Activated naive CD4-positive, alpha-beta T cell treated with anti-CD3 and anti-CD28 coated beads, Interleukin-2, amount 50 U/mL, for 16 hours (primary cell): ENCODE results near the gene DPP7.
"Not testable (repeated sequence)": the region's sequence is repeated elsewhere in the genome, so short reads cannot be mapped to it uniquely, and the experiment has no call there.

ENCODE experiments used
- DNase-seq: peaks from one replicate; pipeline ENCODE4 v3.0.0-alpha.2; 2020

DPP7 gene

DNA sequence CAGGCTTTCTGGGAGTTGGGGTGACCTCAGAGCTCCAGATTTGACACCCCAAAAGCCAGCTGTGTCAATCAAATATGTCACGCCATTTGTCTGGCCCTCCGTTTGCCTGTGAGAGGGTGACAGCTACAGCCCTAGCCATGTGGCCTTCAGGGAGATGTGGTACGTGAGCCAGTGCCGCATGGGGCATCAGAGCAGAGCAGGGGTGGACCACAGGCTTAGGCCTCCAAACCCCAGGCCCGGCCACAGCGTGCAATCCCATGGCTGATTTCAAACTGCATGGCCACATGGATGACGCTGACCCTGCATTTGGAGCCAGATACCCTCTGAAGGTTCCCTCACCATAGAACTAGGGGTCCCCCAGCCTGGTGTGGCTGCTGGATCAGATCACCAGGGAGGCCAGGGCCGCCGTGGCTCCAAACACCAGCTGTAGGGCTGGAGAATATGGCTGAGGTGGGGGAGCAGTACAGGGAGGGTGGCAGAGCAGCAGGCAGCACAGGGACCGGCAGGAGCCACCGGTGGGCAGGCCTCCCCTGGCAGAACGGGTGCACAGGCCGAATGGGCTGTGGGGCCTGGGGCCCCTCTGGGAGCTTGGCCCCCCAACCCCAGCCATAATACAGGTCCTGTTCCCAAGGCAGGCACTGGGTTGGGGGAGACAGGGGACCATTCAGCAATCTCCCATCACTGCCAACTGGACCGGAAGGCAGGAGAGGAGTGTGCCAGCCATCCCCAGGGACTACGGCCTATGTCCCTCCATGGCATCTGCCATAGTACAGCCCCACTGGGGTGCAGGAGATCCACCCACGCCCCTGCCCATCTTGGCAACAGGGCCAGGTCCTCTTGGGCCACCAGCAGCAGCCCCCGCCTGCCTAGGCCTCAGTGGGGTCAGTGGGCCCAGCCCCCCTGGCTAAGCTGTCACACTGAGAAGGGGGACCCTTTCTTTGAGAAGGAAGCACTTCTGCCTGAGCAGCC is 45.7 kb downstream of the DPP7 start:
- DNase-seq = no peak

DNA sequence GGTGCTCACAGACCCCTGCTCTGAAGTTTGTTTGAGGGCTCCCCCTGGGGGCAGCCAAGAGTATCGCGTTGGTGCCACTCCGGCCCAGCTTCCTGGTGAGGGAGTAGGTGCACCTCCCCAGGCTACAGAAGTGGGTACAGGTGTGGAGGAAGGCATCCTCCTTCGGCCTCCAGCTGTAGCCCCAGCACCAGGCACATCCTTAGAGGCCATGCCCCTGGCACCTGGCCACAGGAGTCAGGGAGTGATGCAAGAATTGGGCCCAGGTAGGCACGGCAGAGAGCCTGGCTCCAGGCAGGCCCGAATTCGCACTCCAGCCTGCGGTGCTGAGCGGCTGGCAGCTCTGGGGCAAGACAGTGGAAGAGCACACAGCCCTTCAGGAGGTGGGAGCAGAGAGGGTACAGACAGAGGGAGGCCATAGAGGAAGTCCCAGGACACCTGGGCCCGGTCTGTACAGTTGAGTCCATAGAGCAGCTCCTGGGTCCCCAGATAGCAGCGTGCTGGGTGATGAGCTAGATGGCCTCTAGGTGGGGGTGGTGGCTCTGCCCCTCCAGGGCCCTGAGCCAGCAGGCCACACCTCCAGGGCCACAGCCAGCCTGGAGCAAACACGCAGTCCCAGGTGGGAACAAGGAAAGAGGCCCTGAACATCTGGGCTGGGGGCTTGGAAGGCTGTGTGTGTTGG is 46.5 kb downstream of the DPP7 start:
- peak; percentile 86 for DNase-seq

DNA sequence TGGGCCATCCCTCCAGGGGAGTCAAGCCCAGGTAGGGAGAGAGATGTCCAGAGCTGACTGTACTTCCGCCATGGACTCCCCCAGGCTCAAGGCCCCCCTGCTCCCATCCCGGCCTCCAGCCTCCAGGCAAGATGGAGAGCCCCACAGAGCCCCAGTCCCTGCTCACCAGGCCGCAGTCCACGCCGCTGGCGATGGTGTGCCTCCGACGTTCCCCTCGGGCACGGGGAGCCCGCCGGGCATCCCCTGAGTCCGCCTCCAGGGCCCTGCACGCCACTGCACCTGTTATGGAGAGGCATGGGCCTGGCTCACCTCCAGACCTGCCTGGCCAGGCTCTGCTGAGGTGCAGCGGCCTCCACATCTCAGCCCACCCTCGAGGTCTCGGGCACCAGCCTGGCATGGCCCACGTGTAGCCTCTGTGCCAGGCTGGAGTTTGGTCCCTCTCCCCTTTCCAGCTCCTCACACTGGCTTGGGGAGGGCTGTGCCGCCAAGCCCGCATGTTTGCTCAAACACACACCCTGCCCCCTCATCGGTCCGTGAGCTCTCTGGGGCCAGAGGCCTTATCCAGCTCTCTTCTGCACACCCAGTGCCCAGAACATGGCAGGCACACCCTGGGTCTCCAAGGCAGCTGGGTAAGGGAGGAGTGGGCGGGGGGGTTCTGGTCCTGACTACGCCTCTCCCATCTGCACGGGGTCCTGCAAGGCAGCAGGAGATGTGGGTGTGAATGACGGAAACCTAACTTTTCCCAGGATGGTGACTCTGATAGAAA is 48.3 kb downstream of the DPP7 start:
- no peak for DNase-seq

DNA sequence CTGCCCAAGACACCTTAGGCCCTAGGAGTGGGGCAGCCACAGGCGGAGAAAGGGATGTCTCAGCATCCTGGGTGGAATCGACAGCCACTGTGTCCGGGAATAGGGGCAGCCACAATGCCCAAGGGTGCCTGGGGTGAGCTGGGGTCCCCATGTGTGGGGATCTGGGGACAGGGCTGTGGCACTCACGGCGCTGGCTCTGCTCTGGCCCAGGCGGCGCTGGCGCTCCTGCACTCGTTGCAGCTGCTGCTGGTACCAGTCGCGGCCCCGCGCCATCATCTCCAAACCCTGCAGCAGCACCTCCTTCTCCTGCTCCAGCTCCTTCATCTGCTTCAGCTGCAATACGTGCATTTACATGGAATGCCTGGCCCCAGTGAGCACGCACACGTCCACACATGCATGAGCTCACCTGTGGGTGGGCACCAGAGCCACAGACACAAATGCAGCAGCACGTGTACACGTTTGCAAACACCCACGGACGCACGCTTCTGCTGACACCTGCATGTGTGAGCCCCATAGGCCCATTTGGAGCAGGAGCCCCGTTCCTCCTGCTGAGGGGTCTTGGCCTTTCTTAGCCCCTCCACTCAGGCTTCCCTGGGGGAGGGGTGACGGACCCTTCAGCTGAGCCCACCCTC is 49.1 kb downstream of the DPP7 start:
- DNase-seq = no peak

DNA sequence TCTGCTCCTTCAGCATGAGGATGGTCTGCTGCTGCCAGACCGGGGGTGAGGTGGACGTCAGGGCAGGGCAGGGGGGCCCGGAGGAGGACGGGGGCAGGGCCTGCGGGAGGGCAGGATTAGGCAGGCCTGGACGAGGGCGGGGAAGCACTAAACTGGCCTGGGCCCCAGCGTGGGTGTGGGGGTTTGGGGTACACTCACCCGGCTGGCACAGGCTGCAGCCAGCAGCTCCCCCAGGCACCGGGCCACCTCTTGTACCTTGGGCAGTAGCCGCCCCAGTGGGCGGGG is 49.7 kb downstream of the DPP7 start:
- no peak for DNase-seq

DNA sequence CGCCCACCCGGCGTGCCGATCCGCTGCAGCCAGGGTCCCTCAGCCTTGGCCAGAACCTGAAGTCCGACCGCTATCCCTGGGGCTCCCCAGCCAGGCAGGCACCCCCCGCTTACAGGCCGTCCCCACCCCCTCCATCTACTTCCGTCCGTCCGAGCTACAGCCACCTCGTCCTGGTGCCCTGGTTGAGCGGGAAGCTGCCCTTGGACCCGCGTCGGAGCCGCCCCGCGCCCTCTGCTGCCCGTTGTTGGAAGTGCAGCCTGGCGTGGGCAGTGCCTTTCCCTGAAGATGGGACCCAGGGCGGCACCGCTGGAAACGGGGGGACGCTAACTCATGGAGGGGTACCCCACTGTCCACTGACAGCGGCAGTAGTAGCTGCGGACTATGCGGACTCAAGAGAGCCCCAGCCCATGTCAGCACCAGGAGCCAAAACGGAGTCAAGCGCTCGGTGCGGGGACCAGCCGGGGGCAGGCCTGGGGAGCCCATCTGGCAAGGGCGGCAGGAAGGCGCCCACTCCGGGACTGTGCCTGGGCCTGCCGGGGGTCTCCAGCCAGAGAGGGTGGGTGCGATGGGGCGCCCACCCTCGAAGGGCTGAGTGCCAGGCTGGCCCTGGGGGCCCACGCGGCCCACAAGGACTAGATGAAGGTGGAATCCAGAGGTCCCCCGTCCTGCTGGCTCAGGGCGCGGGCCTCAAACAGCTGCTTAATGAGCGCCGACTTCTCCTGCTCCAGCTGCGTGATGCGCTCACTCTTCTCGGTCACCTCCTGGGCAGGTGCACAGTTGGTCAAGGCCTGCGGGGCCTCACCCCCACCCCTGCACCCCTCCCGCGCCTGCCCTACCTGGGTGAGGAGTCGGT is 50.3 kb downstream of the DPP7 start:
- DNase-seq = peak; percentile 68

DNA sequence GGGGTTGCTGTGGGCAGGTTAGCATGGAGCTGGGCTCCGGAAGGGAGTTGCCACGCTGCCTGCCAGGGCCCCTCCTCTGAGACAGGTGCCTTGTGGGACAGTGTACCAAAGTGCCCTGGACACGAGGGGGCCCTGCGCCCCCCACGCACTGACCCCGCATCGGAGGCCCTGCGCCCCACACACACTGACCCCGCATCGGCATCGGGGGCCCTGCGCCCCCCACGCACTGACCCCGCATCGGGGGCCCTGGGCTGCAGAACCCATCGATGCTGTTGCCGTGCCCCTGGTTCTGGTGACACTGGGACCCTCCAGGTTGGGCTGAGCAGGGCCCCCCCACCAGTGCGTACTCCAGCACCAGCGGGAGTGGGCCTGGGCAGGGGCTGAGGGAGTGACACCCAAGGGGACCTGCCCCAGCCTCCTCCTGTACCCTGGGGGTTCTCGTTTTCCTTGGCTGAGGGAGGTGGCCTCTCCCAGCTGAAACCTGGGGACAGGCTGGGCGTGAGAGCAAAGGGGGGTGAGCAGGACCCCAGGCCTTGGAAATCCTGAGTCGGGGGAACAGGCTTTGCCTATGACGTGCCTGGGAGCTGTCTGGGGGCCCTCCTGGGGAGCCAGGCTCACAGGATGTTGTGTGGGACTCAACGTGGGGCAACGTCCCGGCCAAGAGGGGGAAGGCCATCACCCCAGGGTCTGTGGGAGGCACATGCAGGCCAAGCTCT is 51.1 kb downstream of the DPP7 start:
- DNase-seq = no peak

DNA sequence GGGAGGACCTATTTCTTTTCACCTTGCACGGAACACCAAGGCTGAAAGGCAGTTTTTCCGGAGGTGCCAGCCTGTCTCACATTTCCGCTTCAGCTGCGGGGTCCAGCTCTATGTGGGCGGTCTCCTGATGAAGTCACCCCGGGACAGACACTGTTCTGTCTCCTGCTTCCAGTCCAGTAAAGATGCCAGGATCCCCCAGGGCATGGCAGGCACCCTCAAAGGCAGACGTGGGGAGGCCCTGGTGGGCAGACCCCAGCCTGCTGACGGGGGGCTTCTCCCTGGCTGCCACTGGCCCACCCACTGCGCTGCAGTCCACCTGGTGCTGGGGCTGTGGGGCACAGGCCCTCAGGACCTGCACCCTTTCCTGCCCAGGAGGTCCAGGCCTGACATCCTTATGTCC is 51.7 kb downstream of the DPP7 start:
- DNase-seq = not testable (repeated sequence)

DNA sequence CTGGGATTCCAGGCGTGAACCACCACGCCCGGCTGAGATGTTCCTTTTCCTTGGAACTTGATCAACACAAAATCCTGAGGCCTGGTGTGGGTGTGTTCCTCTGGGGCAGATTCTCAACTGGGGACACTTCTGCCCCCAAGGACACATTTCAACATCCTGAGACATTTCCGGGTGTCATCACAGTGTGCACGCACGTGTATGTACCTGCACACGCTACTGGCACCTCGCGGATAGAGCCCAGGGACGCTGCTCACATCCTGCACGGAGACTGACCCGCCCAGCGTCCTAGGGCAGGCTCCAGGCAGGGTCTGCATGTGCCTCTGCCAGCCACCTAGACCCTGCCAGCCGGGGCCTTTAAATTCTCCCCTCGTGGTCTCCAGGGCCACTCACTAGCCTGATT is 52.1 kb downstream of the DPP7 start:
- DNase-seq = no peak
